ENCODE data around the gene AKNAD1.

DNA sequence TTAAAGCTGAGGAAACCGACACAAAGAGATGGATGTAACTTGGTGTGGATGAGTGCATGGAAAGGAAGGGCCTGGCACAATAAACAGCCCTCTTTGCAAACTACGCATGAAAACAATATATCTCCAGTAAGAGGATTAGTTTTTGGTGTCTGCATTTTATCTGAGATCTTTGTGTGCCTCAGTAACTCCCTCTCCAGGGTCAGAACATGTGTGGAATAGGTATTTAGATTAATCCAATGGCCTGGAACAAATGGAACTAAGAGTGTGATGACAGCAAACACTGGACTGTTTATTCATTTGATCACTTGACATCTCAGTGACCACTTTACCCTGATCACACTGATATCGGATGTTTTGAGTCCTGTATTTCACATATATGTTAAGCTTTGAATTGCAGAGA lies 45.3 kb downstream of the AKNAD1 start:
- TF ChIP-seq, protein P1, sequence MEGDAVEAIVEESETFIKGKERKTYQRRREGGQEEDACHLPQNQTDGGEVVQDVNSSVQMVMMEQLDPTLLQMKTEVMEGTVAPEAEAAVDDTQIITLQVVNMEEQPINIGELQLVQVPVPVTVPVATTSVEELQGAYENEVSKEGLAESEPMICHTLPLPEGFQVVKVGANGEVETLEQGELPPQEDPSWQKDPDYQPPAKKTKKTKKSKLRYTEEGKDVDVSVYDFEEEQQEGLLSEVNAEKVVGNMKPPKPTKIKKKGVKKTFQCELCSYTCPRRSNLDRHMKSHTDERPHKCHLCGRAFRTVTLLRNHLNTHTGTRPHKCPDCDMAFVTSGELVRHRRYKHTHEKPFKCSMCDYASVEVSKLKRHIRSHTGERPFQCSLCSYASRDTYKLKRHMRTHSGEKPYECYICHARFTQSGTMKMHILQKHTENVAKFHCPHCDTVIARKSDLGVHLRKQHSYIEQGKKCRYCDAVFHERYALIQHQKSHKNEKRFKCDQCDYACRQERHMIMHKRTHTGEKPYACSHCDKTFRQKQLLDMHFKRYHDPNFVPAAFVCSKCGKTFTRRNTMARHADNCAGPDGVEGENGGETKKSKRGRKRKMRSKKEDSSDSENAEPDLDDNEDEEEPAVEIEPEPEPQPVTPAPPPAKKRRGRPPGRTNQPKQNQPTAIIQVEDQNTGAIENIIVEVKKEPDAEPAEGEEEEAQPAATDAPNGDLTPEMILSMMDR (IDR thresholded peaks at IDR 0.05; ENCODE audit: low read depth, low read length), result no peak
- TF ChIP-seq POLR2A (IDR thresholded peaks at IDR 0.05; ENCODE audit: extremely low read depth, insufficient read length) (no peak), MYC (IDR thresholded peaks at IDR 0.05; ENCODE audit: low read depth, low read length) (no peak)
